LNCaP clone FGC (cell line): Measurements from ENCODE around the gene LONP1.
"Not testable (repeated sequence)": the region's sequence is repeated elsewhere in the genome, so short reads cannot be mapped to it uniquely, and the experiment has no call there.

Experiments used
- DNase-seq: peaks from one replicate; pipeline ENCODE4 v3.0.0-alpha.2; 2011; ENCODE audit warnings: low read depth
- H3K4me3 ChIP-seq: 2 replicates; pipeline ENCODE4 v1.5.1; 2011; ENCODE audit warnings: mild to moderate bottlenecking, low read depth, low read length, control low read depth
- CTCF ChIP-seq: IDR thresholded peaks from 2 replicates; pipeline ENCODE4 v1.5.1; 2012; ENCODE audit warnings: mild to moderate bottlenecking; ENCODE audit not compliant: control insufficient read depth, insufficient read depth; ENCODE audit errors: extremely low read depth

LONP1 gene

GRCh38 chr19:5749505-5749904 lies 29.6 kb upstream of the LONP1 start:
- H3K4me3 ChIP-seq = no peak overlapping the region
- DNase-seq = no peak
- no peak for TF ChIP-seq CTCF

- not testable (repeated sequence) for H3K4me3 ChIP-seq, DNase-seq
Measured at GRCh38 chr19:5748920-5749319, 29.0 kb upstream of the LONP1 start.

GRCh38 chr19:5744999-5745398 lies 25.1 kb upstream of the LONP1 start:
- not testable (repeated sequence) for DNase-seq, H3K4me3 ChIP-seq

GRCh38 chr19:5743630-5744029 lies 23.7 kb upstream of the LONP1 start:
- TF ChIP-seq CTCF = no peak
- no peak for DNase-seq
- no peak overlapping the region for H3K4me3 ChIP-seq

DNA sequence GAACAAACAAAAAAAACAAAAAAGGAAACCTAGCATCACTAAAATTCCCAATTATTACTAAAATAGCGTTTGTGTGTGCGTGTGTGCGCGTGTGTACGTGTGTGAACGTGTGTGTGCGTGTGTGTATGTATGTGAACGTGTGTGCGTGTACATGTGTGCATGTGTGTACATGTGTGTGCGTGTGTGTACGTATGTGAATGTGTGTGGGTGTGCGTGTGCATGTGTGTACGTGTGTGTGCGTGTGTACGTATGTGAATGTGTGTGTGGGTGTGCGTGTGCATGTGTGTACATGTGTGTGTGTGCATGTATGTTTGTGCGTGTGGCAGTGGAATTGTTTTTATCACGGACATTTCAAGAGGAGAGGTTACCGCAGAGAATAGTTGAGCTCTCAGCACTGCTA lies 22.1 kb upstream of the LONP1 start:
- no peak for DNase-seq
- TF ChIP-seq CTCF = no peak

GRCh38 chr19:5738423-5738822 lies 18.5 kb upstream of the LONP1 start:
- H3K4me3 ChIP-seq = no peak overlapping the region
- TF ChIP-seq CTCF = no peak
- DNase-seq = no peak

More for the DNA sequence above, 22.1 kb upstream of the LONP1 start:
- H3K4me3 ChIP-seq = no peak overlapping the region

GRCh38 chr19:5733172-5733571 lies 13.2 kb upstream of the LONP1 start:
- DNase-seq, H3K4me3 ChIP-seq: not testable (repeated sequence)

DNA sequence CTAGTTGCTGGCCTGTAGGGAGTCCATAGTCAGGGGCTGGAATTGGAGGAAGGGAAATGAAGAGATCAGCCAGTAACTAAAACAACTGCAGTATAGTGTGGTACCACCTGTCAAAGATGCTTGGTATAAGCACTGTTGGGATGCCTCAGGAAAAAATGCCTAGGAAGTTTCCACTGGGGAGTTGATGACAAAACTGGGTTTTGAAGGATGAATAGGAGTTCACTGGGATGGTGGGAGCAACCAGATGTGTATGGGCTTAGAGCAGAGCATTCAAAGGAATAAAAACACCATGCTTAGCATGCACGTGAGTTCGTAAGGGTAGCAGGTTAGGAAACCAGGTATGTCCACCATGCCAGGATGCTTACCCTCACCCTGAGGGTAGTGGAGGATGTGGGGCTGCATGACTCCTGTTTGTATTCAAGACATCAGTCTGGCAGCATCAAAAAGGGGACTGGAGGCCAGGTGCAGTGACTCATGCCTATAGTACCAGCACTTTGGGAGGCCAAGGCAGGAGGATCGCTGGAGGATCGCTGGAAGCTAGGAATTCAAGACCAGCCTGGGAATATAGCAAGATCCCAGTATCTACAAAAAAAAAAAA lies 7.6 kb upstream of the LONP1 start:
- no peak for TF ChIP-seq CTCF
- DNase-seq = no peak
- no peak overlapping the region for H3K4me3 ChIP-seq
